Measurements from ENCODE around the gene NTN3.

Gene NTN3

DNA sequence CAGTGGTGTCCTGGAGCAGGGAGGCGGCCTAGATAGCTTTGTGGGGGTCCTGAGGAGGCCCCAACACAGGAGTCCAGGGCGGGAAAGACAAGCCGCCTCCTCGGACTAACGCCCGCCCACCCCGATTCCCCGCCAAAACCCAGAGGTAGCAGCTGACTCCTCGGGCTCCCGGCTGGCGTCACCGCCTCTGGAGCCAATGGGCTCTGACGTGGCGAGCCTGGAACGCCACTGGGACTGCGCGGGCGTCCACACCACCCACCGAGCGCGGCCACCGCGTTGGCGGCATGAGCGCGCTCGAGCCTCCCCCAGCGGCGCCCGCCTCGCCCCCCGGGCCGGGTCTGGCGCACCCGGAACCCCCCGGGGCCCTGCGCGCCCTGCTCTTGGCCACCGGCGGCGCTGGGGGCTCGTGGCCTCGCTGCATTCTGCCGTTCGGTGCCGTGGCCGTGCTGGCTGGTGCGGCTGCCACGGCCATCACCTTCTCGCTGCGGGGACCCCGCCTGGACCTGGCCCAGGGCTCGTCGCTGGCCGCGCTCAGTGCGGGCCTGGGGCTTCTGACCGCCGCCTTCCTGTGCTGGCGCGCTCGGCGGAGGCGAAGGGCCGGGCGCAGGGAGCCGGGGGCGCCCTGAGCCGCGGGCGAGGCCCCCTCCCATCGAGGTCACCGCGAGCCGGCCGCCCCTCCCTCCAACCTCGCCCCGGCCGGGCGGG is 3.4 kb upstream of the NTN3 start:
- Mint-ChIP-seq H3K27ac (no peak overlapping the region), H3K27me3 (ENCODE audit: low read depth) (peaks cover 24% of the 10 kb centered on the region), H3K36me3 (ENCODE audit: low read depth) (no peaks in the 10 kb centered on the region), H3K9me3 (no peaks in the 10 kb centered on the region), H3K4me1 (ENCODE audit: low read depth) (no peaks in the 10 kb centered on the region), H3K4me3 (no peak overlapping the region)

DNA sequence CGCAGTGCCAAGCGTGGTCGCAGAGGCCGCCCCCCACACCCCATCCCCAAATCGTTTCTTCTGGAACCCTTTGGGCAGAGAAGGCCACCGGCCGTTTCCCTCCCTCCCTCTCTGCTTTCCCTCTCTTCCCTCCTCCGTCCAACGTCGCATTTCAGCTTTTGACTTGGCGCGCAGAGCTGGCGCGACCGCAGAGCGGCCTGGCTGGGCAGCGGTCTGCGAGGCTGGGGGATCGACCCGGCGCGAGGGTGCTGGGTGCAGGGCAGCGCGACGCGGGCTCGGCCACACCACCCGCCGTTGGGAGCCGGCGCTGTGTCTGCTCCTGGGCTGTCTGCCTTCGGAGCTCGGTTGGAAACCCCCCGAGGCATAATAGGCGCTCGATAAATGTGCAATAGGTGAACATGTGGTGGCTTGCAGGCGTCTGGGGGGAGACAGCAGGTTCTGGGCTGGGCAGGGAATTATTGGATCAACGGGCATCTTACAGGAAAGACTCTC is 2.8 kb upstream of the NTN3 start:
- H3K4me1 Mint-ChIP-seq (ENCODE audit: low read depth): peaks cover 4% of the 10 kb centered on the region
- H3K27me3 Mint-ChIP-seq (ENCODE audit: low read depth): peaks cover 30% of the 10 kb centered on the region
- H3K27ac Mint-ChIP-seq: no peak overlapping the region
- no peaks in the 10 kb centered on the region for H3K36me3 Mint-ChIP-seq (ENCODE audit: low read depth)
- H3K4me3 Mint-ChIP-seq: peak overlapping the region; percentile 40
- no peaks in the 10 kb centered on the region for H3K9me3 Mint-ChIP-seq

DNA sequence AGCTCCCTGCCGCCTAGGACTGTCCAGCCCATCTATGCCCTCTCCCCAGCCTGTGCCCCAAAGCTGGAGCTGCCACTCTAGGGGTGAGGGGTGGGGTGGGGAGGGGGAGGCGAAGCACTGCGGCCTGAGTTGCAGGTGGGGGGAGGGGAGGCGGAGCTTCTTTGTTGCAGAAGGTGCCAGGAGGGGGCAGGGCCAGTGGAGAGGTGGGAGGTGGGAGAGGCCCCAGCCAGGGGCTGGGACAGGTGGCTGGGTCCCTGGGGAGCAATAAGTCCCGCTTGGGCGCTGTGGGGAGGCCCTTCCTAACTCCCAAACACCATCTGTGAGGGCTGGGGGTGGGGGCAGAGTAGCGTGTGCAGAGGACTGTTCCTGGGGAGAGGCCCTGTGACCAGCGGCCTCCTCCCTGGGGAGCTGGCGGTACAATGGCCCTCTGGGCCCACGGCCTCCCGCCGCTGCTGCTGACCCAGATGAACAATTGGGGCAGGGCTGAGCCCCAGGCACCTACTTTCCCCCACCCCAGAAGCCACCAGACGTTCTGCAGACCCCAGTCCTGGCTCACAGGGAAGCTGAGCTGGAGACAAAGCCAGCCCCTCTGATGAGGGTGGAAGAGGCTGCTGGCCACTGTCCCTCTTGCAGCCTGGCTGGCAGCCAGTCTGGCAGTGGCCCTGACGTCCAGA is 2.2 kb upstream of the NTN3 start:
- H3K36me3 Mint-ChIP-seq (ENCODE audit: low read depth): no peaks in the 10 kb centered on the region
- peaks cover 32% of the 10 kb centered on the region for H3K27me3 Mint-ChIP-seq (ENCODE audit: low read depth)
- H3K4me1 Mint-ChIP-seq (ENCODE audit: low read depth): peaks cover 5% of the 10 kb centered on the region
- H3K9me3 Mint-ChIP-seq: no peaks in the 10 kb centered on the region
- no peak overlapping the region for H3K27ac Mint-ChIP-seq
- no peak overlapping the region for H3K4me3 Mint-ChIP-seq

DNA sequence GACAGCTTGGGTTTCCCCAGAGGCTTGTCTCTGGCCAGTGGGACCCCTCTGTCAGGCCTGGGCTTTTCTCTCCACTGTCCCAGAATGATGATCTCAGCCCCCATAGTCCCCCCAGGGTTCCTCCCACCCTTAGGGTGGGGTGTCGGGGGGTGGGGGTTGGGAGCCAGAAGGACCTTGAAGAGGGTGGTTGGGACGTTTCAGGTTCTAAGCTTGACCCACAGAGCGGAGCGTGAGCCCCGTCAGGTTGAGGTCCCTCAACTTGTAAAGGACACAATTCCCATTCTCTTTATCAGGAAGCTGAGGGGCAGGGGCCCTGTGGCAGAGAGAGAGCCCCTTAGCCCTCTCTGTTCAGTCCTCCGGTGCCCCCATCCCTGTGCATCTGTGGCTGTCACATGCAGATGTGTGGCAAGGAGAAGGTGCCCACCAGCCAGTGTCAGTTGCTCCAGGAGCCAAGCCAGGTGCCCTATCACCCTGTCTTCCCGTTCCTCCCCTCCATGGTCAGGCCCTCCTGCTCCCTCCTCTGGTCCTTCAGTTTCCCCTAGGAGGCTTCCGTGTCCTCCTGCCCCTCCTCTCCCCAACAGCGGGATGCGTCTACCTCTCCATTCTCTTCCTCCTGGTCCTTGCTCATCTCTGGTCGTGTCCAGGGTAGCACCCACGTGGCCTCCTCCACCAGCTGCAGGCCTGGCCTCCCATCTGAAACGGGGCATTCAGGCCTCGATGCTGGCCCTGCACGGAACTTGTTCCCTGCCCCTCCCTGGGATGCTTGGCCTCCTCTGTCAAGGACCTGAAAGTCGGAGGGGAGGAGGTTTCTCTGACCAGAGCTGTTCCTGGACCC is 1.5 kb upstream of the NTN3 start:
- Mint-ChIP-seq H3K9me3 (no peaks in the 10 kb centered on the region), H3K4me3 (no peak overlapping the region), H3K27ac (no peak overlapping the region), H3K4me1 (ENCODE audit: low read depth) (peaks cover 5% of the 10 kb centered on the region), H3K36me3 (ENCODE audit: low read depth) (no peaks in the 10 kb centered on the region), H3K27me3 (ENCODE audit: low read depth) (peaks cover 32% of the 10 kb centered on the region)

DNA sequence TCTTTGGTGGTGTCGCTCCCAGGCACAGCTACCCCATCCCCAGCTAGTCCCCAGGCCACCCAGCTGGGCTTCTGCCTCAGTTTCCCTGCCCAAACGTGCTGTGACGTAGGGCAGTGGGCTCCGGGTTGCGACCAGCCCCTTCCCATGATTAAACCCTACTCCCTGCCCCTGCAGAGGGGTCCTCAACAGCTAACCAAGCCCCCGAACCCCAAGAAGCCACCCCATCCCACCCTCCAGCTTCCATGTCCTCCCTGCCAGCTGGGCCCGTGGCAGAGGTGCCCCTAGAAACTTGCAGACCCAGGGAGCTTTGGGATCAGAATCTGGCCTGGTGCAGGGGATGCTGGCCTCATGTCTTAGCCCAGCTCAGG is 879 bp upstream of the NTN3 start:
- Mint-ChIP-seq H3K27me3 (ENCODE audit: low read depth) (peaks cover 32% of the 10 kb centered on the region), H3K36me3 (ENCODE audit: low read depth) (no peaks in the 10 kb centered on the region), H3K9me3 (no peaks in the 10 kb centered on the region), H3K27ac (no peak overlapping the region), H3K4me3 (no peak overlapping the region), H3K4me1 (ENCODE audit: low read depth) (peaks cover 5% of the 10 kb centered on the region)

DNA sequence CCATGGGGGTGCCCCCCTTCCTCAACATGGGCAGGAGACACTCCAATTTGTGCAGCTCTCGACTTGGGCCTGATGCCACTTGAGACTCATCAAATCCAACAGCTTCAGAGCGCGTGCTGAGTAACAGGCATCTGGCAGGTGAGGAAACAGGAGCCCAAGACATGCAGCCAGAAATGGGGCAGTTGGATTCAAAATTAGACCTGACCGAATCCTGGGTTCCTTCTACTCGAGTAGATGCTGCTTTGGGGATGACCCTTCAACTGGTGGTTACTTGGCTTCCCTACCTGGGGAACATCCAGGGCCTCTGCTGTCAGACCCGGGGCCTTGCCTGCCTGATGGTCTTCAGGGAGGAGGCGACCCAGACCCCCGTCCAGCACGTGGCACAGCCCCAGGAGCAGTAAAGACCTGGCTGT is 488 bp upstream of the NTN3 start:
- Mint-ChIP-seq H3K9me3 (no peaks in the 10 kb centered on the region), H3K36me3 (ENCODE audit: low read depth) (no peaks in the 10 kb centered on the region), H3K27me3 (ENCODE audit: low read depth) (peaks cover 32% of the 10 kb centered on the region), H3K4me3 (no peak overlapping the region), H3K27ac (no peak overlapping the region), H3K4me1 (ENCODE audit: low read depth) (peaks cover 5% of the 10 kb centered on the region)

DNA sequence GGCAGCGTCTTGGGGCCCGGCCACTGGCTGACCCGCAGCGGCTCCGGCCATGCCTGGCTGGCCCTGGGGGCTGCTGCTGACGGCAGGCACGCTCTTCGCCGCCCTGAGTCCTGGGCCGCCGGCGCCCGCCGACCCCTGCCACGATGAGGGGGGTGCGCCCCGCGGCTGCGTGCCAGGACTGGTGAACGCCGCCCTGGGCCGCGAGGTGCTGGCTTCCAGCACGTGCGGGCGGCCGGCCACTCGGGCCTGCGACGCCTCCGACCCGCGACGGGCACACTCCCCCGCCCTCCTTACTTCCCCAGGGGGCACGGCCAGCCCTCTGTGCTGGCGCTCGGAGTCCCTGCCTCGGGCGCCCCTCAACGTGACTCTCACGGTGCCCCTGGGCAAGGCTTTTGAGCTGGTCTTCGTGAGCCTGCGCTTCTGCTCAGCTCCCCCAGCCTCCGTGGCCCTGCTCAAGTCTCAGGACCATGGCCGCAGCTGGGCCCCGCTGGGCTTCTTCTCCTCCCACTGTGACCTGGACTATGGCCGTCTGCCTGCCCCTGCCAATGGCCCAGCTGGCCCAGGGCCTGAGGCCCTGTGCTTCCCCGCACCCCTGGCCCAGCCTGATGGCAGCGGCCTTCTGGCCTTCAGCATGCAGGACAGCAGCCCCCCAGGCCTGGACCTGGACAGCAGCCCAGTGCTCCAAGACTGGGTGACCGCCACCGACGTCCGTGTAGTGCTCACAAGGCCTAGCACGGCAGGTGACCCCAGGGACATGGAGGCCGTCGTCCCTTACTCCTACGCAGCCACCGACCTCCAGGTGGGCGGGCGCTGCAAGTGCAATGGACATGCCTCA is 773 bp downstream of the NTN3 start:
- Mint-ChIP-seq H3K36me3 (ENCODE audit: low read depth) (no peaks in the 10 kb centered on the region), H3K27ac (no peak overlapping the region), H3K9me3 (no peaks in the 10 kb centered on the region), H3K27me3 (ENCODE audit: low read depth) (peaks cover 42% of the 10 kb centered on the region), H3K4me1 (ENCODE audit: low read depth) (peaks cover 10% of the 10 kb centered on the region), H3K4me3 (no peak overlapping the region)

DNA sequence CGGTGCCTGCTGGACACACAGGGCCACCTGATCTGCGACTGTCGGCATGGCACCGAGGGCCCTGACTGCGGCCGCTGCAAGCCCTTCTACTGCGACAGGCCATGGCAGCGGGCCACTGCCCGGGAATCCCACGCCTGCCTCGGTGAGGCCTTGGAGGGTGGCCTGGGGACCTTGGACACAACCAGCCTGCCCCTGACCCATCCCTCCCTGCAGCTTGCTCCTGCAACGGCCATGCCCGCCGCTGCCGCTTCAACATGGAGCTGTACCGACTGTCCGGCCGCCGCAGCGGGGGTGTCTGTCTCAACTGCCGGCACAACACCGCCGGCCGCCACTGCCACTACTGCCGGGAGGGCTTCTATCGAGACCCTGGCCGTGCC is 1.4 kb downstream of the NTN3 start:
- H3K27me3 Mint-ChIP-seq (ENCODE audit: low read depth): peaks cover 41% of the 10 kb centered on the region
- no peaks in the 10 kb centered on the region for H3K9me3 Mint-ChIP-seq
- no peak overlapping the region for H3K4me3 Mint-ChIP-seq
- no peaks in the 10 kb centered on the region for H3K36me3 Mint-ChIP-seq (ENCODE audit: low read depth)
- no peak overlapping the region for H3K27ac Mint-ChIP-seq
- H3K4me1 Mint-ChIP-seq (ENCODE audit: low read depth): peaks cover 13% of the 10 kb centered on the region

DNA sequence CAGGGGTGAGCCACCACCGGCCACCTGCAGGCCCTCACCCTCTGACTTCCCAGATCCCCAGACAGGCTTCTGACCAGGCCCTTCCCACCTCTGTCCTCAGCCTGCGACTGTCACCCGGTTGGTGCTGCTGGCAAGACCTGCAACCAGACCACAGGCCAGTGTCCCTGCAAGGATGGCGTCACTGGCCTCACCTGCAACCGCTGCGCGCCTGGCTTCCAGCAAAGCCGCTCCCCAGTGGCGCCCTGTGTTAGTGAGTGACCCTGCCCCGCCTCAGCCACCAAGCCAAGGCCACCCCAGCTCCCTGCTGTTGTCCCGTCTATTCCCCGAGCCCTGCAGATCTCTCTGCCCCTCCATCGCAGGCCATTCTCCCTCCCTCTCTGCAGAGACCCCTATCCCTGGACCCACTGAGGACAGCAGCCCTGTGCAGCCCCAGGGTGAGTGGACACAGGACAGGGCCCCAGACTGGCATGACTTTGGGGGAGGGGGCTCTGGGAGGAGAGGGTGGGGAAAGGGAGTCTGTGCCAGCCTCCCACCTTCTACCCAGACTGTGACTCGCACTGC is 1.9 kb downstream of the NTN3 start:
- H3K4me3 Mint-ChIP-seq: peak overlapping the region; percentile 59
- H3K27me3 Mint-ChIP-seq (ENCODE audit: low read depth): peaks cover 41% of the 10 kb centered on the region
- no peaks in the 10 kb centered on the region for H3K36me3 Mint-ChIP-seq (ENCODE audit: low read depth)
- no peaks in the 10 kb centered on the region for H3K9me3 Mint-ChIP-seq
- H3K27ac Mint-ChIP-seq: no peak overlapping the region
- peaks cover 13% of the 10 kb centered on the region for H3K4me1 Mint-ChIP-seq (ENCODE audit: low read depth)

DNA sequence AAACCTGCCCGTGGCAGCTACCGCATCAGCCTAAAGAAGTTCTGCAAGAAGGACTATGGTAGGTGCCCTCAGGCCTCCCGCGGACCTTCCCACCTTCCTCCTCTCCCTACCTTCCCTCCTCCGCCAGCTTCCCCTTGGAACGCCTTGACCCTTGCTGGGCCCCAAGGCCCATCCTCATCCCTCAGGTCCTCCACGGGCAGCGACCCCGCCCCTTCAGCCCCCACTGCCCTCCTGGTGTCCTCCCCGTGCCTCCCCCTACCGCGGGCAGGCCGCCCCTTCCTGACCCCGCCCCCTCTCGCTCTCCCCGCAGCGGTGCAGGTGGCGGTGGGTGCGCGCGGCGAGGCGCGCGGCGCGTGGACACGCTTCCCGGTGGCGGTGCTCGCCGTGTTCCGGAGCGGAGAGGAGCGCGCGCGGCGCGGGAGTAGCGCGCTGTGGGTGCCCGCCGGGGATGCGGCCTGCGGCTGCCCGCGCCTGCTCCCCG is 2.4 kb downstream of the NTN3 start:
- H3K9me3 Mint-ChIP-seq: no peaks in the 10 kb centered on the region
- peaks cover 36% of the 10 kb centered on the region for H3K27me3 Mint-ChIP-seq (ENCODE audit: low read depth)
- peaks cover 13% of the 10 kb centered on the region for H3K4me1 Mint-ChIP-seq (ENCODE audit: low read depth)
- peak overlapping the region; percentile 59 for H3K4me3 Mint-ChIP-seq
- no peaks in the 10 kb centered on the region for H3K36me3 Mint-ChIP-seq (ENCODE audit: low read depth)
- no peak overlapping the region for H3K27ac Mint-ChIP-seq

DNA sequence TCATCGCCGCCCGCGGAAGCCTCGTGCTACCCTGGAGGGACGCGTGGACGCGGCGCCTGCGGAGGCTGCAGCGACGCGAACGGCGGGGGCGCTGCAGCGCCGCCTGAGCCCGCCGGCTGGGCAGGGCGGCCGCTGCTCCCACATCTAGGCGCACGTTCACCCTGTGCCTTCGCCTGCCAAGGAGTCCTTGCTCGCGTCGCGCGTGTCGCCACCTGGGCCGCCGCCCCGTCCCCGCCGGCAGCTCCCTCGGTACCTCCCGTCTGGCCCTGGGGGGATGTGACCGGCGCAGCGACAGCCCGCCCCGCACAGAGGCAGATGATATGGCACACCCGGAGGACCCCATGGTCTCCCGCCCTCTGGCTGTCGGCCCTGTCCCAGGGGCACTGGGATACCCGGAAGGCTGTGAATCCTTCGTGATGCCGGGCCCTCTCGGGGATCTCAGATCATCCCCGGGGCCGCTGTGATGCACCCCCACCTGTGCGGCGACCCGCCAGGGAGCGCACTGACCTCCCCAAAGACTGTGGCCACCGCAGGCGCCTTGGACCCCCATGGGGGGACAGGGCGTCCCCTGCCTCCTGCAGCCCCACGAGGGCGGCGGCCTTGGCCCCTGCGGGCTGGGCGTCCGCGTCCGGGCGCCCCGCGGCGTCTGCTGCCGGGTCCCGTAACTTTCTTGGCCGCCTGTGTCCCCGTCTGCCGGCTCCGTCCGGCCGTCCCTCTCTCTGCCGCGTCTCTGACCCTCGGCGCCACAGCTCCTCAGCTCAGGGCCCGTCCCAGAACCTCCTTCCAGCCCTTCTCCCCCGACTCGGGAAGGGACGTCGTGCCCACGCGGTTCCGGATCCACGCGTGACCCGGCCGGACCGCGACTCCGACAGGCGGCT is 3.1 kb downstream of the NTN3 start:
- Mint-ChIP-seq H3K9me3 (no peaks in the 10 kb centered on the region), H3K36me3 (ENCODE audit: low read depth) (no peaks in the 10 kb centered on the region), H3K4me1 (ENCODE audit: low read depth) (peaks cover 13% of the 10 kb centered on the region), H3K27me3 (ENCODE audit: low read depth) (peaks cover 34% of the 10 kb centered on the region), H3K4me3 (peak overlapping the region; percentile 68), H3K27ac (no peak overlapping the region)

DNA sequence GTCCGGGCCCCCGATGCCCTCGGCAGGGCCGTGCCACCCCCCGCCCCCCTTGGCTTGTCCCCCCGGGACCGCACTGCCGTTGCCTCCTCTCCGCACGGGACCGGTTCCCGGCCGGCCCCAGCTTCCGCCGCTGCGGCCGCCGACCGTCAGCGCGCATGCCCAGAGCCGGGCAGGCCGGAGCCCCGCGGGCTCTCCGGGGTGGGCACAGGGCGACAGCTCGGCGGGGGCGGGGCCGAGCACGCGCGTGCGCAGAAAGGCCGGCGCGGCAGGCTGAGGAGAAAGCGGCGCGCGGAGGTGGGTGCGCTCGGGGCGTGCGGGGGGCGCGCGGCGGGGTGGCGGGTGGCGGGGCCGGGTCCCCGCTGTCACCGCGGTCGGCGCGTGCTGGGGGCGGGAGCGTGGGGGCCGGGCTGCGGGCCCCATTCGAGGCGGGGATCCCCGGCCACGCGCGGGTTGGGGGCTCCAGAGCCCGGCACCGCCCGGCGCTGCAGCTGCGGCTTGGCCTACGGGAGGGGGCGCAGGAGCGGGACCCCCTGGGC is 3.8 kb downstream of the NTN3 start, which contains the start of gene TBC1D24:
Gene TBC1D24, plus strand, starts transcription at position 251 of the 536 bp plus-strand sequence. CDS start 21,022 bp downstream, outside the sequence.
- Mint-ChIP-seq H3K36me3 (ENCODE audit: low read depth) (no peaks in the 10 kb centered on the region), H3K27ac (no peak within 1 kb of the TSS), H3K9me3 (no peaks in the 10 kb centered on the region), H3K4me1 (ENCODE audit: low read depth) (peaks cover 13% of the 10 kb centered on the region), H3K27me3 (ENCODE audit: low read depth) (peaks cover 28% of the 10 kb centered on the region), H3K4me3 (peak within 1 kb of the TSS; percentile 68)
